Esophagus muscularis mucosa (tissue), 4 donors: ENCODE results near the gene DDX41. TPM values are rescaled to one million over a fixed set of nuclear protein-coding genes. Genes with fewer than 3 reads are reported as not detected.

Experiments used
- DNase-seq: peaks from one replicate; pipeline ENCODE4 v3.0.0-alpha.2; 2017; ENCODE audit errors: extremely low spot score
- H3K27ac ChIP-seq, 4 donors: fragments of 200-600 bp; sonication (generic); replicated peaks in 1 of 4; 1 replicate in 3 of 4; 2 replicates in 1 of 4; pipeline ENCODE4 v1.5.1; 2016 to 2019; ENCODE audit warnings: mild to moderate bottlenecking in 1 of 4
- H3K27me3 ChIP-seq, 4 donors: fragments of 200-600 bp; sonication (generic); one replicate each; pipeline versions ENCODE4 v1.5.1 to v1.6.0; 2016 to 2019
- H3K36me3 ChIP-seq, 4 donors: fragments of 200-600 bp; sonication (generic); one replicate each; pipeline ENCODE4 v1.5.1; 2016 to 2019
- H3K4me1 ChIP-seq, 4 donors: fragments of 200-600 bp; sonication (generic); one replicate each; pipeline ENCODE4 v1.5.1; 2016 to 2019
- H3K4me3 ChIP-seq, 4 donors: fragments of 200-600 bp; sonication (generic); 1 replicate in 2 of 4; 2 replicates in 2 of 4; pipeline ENCODE4 v1.5.1; 2016 to 2019; ENCODE audit warnings: mild to moderate bottlenecking in 4 of 4, moderate library complexity in 1 of 4
- H3K9me3 ChIP-seq, 4 donors: fragments of 200-600 bp; sonication (generic); 1 replicate in 3 of 4; 2 replicates in 1 of 4; pipeline ENCODE4 v1.5.1; 2016 to 2019
- EP300 ChIP-seq: sonication (generic); formaldehyde crosslinking; IDR thresholded peaks from one replicate; pipeline ENCODE4 v1.6.1; 2017; ENCODE audit warnings: antibody characterized with exemption
- POLR2A ChIP-seq: fragments of 450-650 bp; IDR thresholded peaks from one replicate; pipeline ENCODE4 v1.6.1; 2017; ENCODE audit warnings: antibody characterized with exemption, moderate library complexity, mild to moderate bottlenecking, low read depth
- POLR2AphosphoS5 ChIP-seq, 2 donors: sonication (generic); formaldehyde crosslinking; IDR thresholded peaks; one replicate each; pipeline ENCODE4 v1.6.1; 2017; ENCODE audit warnings: antibody characterized with exemption in 2 of 2
- WGBS: methylation state at CpG from one replicate; pipeline ENCODE4 v1.1.5; 2018; 5-methylcytosine and 5-hydroxymethylcytosine counted together
- intact Hi-C: fragments of 100-400 bp; cut with DNase I; formaldehyde crosslinking; loops from one replicate; pipeline ENCODE4 v1.15.1; 2023
- total RNA-seq, 4 donors: library from RNA; depleted of rRNA; stranded (reverse); fragments of >200 nt; gene quantifications; one replicate each; pipeline versions ENCODE4 v1.1.0 to v1.2.1, GENCODE V29; 2016
- TF ChIP-seq, protein P1 (sequence below), 3 experiments: fragments of 200-600 bp in 2 of 3; fragments of 450-650 bp in 1 of 3; sonication (generic) in 2 of 3; IDR thresholded peaks; one replicate each; pipeline ENCODE4 v1.5.1; 2017 to 2019; ENCODE audit warnings: antibody characterized with exemption in 3 of 3, mild to moderate bottlenecking in 2 of 3, moderate library complexity in 1 of 3

Gene DDX41
- total RNA-seq, 4 donors from 2014 or later, result 58.1 to 92.1 (median 66.0) TPM

DNA sequence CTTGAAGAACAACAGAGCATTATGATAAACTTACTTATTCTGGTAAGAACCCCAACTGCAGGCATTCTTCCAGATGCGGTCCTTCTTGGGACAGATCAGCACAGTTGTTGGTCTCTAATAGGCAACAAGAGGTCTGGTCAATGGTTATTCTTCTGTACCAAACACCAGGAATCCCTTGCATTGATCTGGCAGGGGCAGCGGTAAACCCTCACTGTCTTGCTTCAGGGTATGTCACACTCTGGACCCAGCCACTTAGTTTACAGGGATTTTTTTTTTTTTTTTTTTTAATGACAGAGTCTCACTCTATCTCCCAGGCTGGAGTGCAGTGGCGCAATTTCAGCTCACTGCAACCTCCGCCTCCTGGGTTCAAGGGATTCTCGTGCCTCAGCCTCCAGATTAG lies 38.9 kb upstream of the DDX41 start:
- WGBS, result 97% methylated on average over 5 of the region's 5 CpGs
- Histone ChIP-seq H3K9me3 (no peaks in the 10 kb centered on the region), H3K27me3 (no peaks in the 10 kb centered on the region), H3K36me3 (peaks cover 0 to 19% (median 9%) of the 10 kb centered on the region in 4 donors), H3K4me1 (peaks cover 23 to 40% (median 34%) of the 10 kb centered on the region in 4 donors), H3K27ac (no peak overlapping the region), H3K4me3 (no peak overlapping the region)
- TF ChIP-seq POLR2A, result no peak
- TF ChIP-seq, protein P1, sequence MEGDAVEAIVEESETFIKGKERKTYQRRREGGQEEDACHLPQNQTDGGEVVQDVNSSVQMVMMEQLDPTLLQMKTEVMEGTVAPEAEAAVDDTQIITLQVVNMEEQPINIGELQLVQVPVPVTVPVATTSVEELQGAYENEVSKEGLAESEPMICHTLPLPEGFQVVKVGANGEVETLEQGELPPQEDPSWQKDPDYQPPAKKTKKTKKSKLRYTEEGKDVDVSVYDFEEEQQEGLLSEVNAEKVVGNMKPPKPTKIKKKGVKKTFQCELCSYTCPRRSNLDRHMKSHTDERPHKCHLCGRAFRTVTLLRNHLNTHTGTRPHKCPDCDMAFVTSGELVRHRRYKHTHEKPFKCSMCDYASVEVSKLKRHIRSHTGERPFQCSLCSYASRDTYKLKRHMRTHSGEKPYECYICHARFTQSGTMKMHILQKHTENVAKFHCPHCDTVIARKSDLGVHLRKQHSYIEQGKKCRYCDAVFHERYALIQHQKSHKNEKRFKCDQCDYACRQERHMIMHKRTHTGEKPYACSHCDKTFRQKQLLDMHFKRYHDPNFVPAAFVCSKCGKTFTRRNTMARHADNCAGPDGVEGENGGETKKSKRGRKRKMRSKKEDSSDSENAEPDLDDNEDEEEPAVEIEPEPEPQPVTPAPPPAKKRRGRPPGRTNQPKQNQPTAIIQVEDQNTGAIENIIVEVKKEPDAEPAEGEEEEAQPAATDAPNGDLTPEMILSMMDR (IDR thresholded peaks at IDR 0.05), result no peak
- no peak for TF ChIP-seq EP300
- no peak for DNase-seq
- intact Hi-C loops, result no loop called here

DNA sequence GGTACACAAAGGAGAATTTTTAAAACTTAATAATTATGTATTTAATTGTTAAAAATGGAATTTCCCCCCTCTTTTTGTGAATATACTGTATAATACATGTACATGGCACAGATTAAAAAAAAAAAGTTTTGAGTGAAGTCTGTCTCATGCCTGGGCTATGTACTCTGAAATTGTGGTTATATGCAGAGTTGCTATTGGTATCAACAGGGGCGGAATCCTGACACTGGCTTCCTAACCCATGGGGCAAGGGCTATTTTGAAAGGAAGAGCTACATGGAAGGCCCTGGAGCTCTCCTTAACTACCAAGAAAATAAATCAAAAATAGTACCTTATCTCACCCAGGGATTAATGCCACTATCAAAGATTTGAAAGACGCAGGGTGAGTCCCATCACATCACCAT lies 38.5 kb upstream of the DDX41 start:
- Histone ChIP-seq H3K4me1 (peaks cover 23 to 44% (median 38%) of the 10 kb centered on the region in 4 donors), H3K36me3 (peaks cover 0 to 21% (median 9%) of the 10 kb centered on the region in 4 donors), H3K27me3 (no peaks in the 10 kb centered on the region), H3K27ac (peak overlapping the region in 1 of 4 donors; percentile 87), H3K4me3 (peak overlapping the region; percentile 97 to 99 (median 98)), H3K9me3 (no peaks in the 10 kb centered on the region)
- TF ChIP-seq, protein P1 (IDR thresholded peaks at IDR 0.05), result no peak
- TF ChIP-seq POLR2A (no peak), POLR2AphosphoS5 (IDR thresholded peaks at IDR 0.05) (no peak), EP300 (no peak)
- intact Hi-C loops, result no loop called here
- 80% methylated on average over 2 of the region's 2 CpGs for WGBS
- DNase-seq, result no peak

DNA sequence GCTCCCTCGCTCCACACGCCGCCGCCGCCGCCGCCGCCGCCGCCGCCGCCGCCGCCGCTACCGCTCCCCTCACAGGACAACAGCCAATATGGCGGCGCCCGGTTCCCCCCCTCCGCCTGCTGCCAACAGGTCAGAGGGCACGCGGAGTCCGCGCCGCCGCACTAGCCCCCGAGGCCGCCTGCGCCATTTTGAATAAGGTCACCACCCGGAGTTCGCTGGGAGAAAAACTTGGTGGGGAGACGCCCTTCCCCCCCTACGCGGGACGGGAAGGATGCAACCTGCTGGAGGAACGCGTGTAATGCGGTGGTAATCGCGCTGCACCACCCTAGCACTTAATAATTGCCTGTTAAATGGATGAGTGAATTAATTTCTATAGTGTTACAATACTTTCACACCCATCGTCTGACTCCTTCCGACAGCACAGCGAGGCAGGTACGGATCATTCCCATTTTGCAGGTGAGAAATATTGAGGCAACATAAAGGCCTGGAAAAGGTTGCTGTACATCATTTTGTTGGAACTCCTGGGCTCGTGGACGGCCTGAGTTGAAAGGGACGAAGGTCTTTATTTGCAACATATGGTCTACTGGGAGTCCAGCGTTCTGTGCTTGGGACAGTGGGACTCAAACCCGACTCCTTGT lies 37.8 kb upstream of the DDX41 start, which contains the start of gene FAM193B:
FAM193B (minus strand) TSS at position 90 of the 638 bp plus-strand sequence. CDS start 105 bp downstream, outside the sequence.
- 25% methylated on average over 14 of the region's 49 CpGs for WGBS
- Histone ChIP-seq H3K4me1 (peaks cover 23 to 48% (median 39%) of the 10 kb centered on the region in 4 donors), H3K36me3 (peaks cover 0 to 21% (median 9%) of the 10 kb centered on the region in 4 donors), H3K27me3 (no peaks in the 10 kb centered on the region), H3K4me3 (peak within 1 kb of the TSS; percentile 97 to 99 (median 98)), H3K27ac (peak within 1 kb of the TSS; percentile 86 to 90 (median 88)), H3K9me3 (no peaks in the 10 kb centered on the region)
- DNase-seq, result peak; percentile 98
- TF ChIP-seq, protein P1 (IDR thresholded peaks at IDR 0.05), result peak in 1 of 3 experiments; percentile 46
- TF ChIP-seq POLR2AphosphoS5 (IDR thresholded peaks at IDR 0.05), result peak; percentile 70 to 86
- no peak for TF ChIP-seq EP300
- intact Hi-C loops, result loop anchor here (5.0 kb wide), 2 partner anchors 37 to 38 kb away; partner anchors contain the start of genes DDX41 and TMED9

DNA sequence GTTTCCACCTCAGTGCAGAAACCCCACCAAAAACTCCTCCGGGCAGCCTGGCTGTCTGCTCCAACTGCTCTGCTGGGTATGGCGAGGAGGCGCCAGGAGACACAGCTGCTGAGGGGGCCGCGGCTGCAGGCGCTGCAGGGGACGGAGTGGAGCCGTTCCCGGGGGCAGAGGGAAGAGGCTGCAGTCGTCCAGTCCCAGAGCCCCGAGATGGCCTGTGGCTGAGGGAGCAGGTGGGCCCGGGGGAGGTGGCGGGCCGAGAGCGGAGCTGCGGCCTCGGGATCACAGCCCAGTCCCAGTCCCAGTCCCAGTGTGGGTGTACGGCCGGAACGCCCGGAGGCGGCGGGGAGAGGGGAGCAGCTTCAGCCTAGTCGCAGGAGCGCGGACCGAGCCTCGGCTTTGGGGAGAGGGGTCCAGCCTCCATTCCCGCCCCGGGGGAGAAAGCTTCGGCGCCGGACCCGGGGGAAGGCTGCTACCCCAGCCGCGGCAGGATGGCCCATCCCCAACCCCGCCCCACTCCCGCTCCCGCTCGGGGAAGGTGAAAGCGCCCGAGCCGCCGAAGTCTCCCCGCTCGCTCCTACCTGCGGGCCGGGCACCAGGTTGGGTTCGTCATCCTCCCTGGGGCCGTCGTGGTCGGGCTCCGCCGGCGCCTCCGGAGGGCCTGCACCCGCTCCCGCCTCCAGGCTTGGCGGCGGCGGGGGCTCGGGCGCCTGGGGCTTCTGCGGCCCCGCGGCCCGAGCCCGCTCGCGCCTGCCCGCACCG lies 37.1 kb upstream of the DDX41 start:
- H3K27ac ChIP-seq, result peak overlapping the region; percentile 86 to 90 (median 88)
- intact Hi-C loops, result loop anchor here (5.0 kb wide), 2 partner anchors 37 to 38 kb away; partner anchors contain the start of genes DDX41 and TMED9
- no peak for DNase-seq
- no CpG with 5 or more reads among the region's 72 CpGs for WGBS
- H3K4me1 ChIP-seq, result peaks cover 24 to 50% (median 40%) of the 10 kb centered on the region in 4 donors
- peaks cover 0 to 21% (median 9%) of the 10 kb centered on the region in 4 donors for H3K36me3 ChIP-seq
- H3K9me3 ChIP-seq, result no peaks in the 10 kb centered on the region
- TF ChIP-seq, protein P1 (IDR thresholded peaks at IDR 0.05), result no peak
- no peak for TF ChIP-seq EP300
- TF ChIP-seq POLR2AphosphoS5 (IDR thresholded peaks at IDR 0.05), result no peak
- TF ChIP-seq POLR2A, result no peak
- H3K4me3 ChIP-seq, result peak overlapping the region; percentile 97 to 99 (median 98)
- H3K27me3 ChIP-seq, result no peaks in the 10 kb centered on the region
